Thymus (tissue), 11 donors: ENCODE results near the gene PCDHGA1. TPM values are rescaled to one million over a fixed set of nuclear protein-coding genes. Genes with fewer than 3 reads are reported as not detected.
"Not testable (repeated sequence)": the region's sequence is repeated elsewhere in the genome, so short reads cannot be mapped to it uniquely, and the experiment has no call there.

Experiments used
- DNase-seq, 9 donors: peaks; one replicate each; pipeline ENCODE4 v3.0.0-alpha.2; 2013; ENCODE audit warnings: low spot score in 9 of 9, low read depth in 6 of 9, missing footprints in 1 of 9
- H3K27ac ChIP-seq, 2 donors: one replicate each; pipeline ENCODE4 v1.5.1; 2013; ENCODE audit warnings: control low read depth in 1 of 2, low read depth in 1 of 2, low read length in 1 of 2, mild to moderate bottlenecking in 1 of 2, moderate library complexity in 1 of 2
- H3K27me3 ChIP-seq, 2 donors: one replicate each; pipeline ENCODE4 v1.5.1; 2013; ENCODE audit warnings: low read length in 1 of 2; ENCODE audit not compliant: control insufficient read depth in 2 of 2, insufficient read depth in 1 of 2
- H3K36me3 ChIP-seq, 2 donors: one replicate each; pipeline ENCODE4 v1.5.1; 2013; ENCODE audit warnings: low read length in 1 of 2, mild to moderate bottlenecking in 1 of 2, moderate library complexity in 1 of 2; ENCODE audit not compliant: control insufficient read depth in 2 of 2, insufficient read depth in 2 of 2
- H3K4me1 ChIP-seq, 2 donors: one replicate each; pipeline ENCODE4 v1.5.1; 2013; ENCODE audit warnings: low read length in 2 of 2; ENCODE audit not compliant: control insufficient read depth in 2 of 2, insufficient read depth in 2 of 2
- H3K4me3 ChIP-seq, 2 donors: one replicate each; pipeline ENCODE4 v1.5.1; 2013; ENCODE audit warnings: low read length in 2 of 2, control low read depth in 1 of 2, mild to moderate bottlenecking in 1 of 2
- H3K9me3 ChIP-seq, 2 donors: one replicate each; pipeline ENCODE4 v1.5.1; 2013; ENCODE audit warnings: low read length in 1 of 2, mild to moderate bottlenecking in 1 of 2; ENCODE audit not compliant: control insufficient read depth in 2 of 2, insufficient read depth in 1 of 2
- WGBS: extraction: QIAGEN DNeasy Blood & Tissue Kit; methylation state at CpG from one replicate; pipeline ENCODE4 v1.1.7; 2013; 5-methylcytosine and 5-hydroxymethylcytosine counted together
- polyA plus RNA-seq: library from polyadenylated mRNA; stranded (reverse); fragments of 200-250 nt; gene quantifications from one replicate; pipeline ENCODE4 v1.2.3, GENCODE V29; 2013
- total RNA-seq: library from RNA; stranded (reverse); fragments of 120-200 nt; gene quantifications from one replicate; pipeline ENCODE4 v1.2.4, GENCODE V29; 2013
- donor health status: healthy.

PCDHGA1 gene
- total and polyA plus RNA-seq, 2 donors, result 0.09 to 0.16 TPM

GRCh38 chr5:141413540-141414069, 83.3 kb downstream of the PCDHGA1 start:
- peaks cover 0 to 4% of the 10 kb centered on the region in 2 donors for H3K4me1 ChIP-seq
- H3K4me3 ChIP-seq, result peak overlapping the region; percentile 29 to 32
- 16% methylated on average over 25 of the region's 25 CpGs for WGBS
- no peak for DNase-seq
- peaks cover 50 to 94% of the 10 kb centered on the region in 2 donors for H3K27me3 ChIP-seq
- H3K9me3 ChIP-seq, result peaks cover 14 to 29% of the 10 kb centered on the region in 2 donors
- H3K36me3 ChIP-seq, result no peaks in the 10 kb centered on the region
- no peak overlapping the region for H3K27ac ChIP-seq

- H3K27me3 ChIP-seq, result peaks cover 52 to 94% of the 10 kb centered on the region in 2 donors
- H3K36me3 ChIP-seq, H3K27ac ChIP-seq, DNase-seq, H3K4me1 ChIP-seq, H3K4me3 ChIP-seq: not testable (repeated sequence)
- 33% methylated on average over 46 of the region's 46 CpGs for WGBS
- H3K9me3 ChIP-seq, result peaks cover 14 to 31% of the 10 kb centered on the region in 2 donors
Observed at GRCh38 chr5:141414548-141415274, 84.4 kb downstream of the PCDHGA1 start.

- Histone ChIP-seq H3K9me3 (peaks cover 12 to 27% of the 10 kb centered on the region in 2 donors), H3K27me3 (peaks cover 48 to 94% of the 10 kb centered on the region in 2 donors)
- H3K27ac ChIP-seq, DNase-seq, H3K36me3 ChIP-seq, H3K4me3 ChIP-seq, H3K4me1 ChIP-seq: not testable (repeated sequence)
- 28% methylated on average over 24 of the region's 24 CpGs for WGBS
Observed at GRCh38 chr5:141415275-141415618, 84.9 kb downstream of the PCDHGA1 start.

GRCh38 chr5:141417494-141418172, 87.3 kb downstream of the PCDHGA1 start, which contains the start of gene PCDHGB7:
TSS of gene PCDHGB7 (plus strand) at chr5:141417677. CDS start at chr5:141417860, 183 bp downstream.
- Histone ChIP-seq H3K4me1 (peaks cover 0 to 10% of the 10 kb centered on the region in 2 donors), H3K9me3 (peaks cover 18 to 37% of the 10 kb centered on the region in 2 donors), H3K4me3 (peak within 1 kb of the TSS; percentile 20 to 29), H3K27me3 (peaks cover 61 to 100% of the 10 kb centered on the region in 2 donors)
- H3K36me3 ChIP-seq, H3K27ac ChIP-seq: not testable (repeated sequence)
- peak in 6 of 9 donors; percentile 19 to 69 (median 34) for DNase-seq
- 6% methylated on average over 47 of the region's 47 CpGs for WGBS

GRCh38 chr5:141419074-141419880, 89.0 kb downstream of the PCDHGA1 start:
- H3K4me3 ChIP-seq, result no peak overlapping the region
- no peaks in the 10 kb centered on the region for H3K36me3 ChIP-seq
- peaks cover 56 to 96% of the 10 kb centered on the region in 2 donors for H3K27me3 ChIP-seq
- no peak overlapping the region for H3K27ac ChIP-seq
- no peak for DNase-seq
- WGBS, result 44% methylated on average over 74 of the region's 74 CpGs
- peaks cover 0 to 6% of the 10 kb centered on the region in 2 donors for H3K4me1 ChIP-seq
- H3K9me3 ChIP-seq, result peaks cover 19 to 36% of the 10 kb centered on the region in 2 donors

- Histone ChIP-seq H3K4me3 (peak within 1 kb of the TSS; percentile 43), H3K36me3 (no peaks in the 10 kb centered on the region), H3K27ac (no peak within 1 kb of the TSS), H3K9me3 (peaks cover 19 to 36% of the 10 kb centered on the region in 2 donors), H3K27me3 (peaks cover 48 to 88% of the 10 kb centered on the region in 2 donors), H3K4me1 (peaks cover 0 to 6% of the 10 kb centered on the region in 2 donors)
- peak in 5 of 9 donors; percentile 24 to 76 (median 48) for DNase-seq
- 8% methylated on average over 42 of the region's 42 CpGs for WGBS
Observed at GRCh38 chr5:141420855-141421488, 90.7 kb downstream of the PCDHGA1 start, which contains the start of gene PCDHGA11. TSS of gene PCDHGA11 (plus strand) at chr5:141421051. CDS start at chr5:141421228, 177 bp downstream.

- Histone ChIP-seq H3K27me3 (peaks cover 45 to 88% of the 10 kb centered on the region in 2 donors), H3K4me3 (peak overlapping the region; percentile 43), H3K9me3 (peaks cover 19 to 36% of the 10 kb centered on the region in 2 donors), H3K4me1 (peaks cover 0 to 6% of the 10 kb centered on the region in 2 donors), H3K27ac (no peak overlapping the region), H3K36me3 (no peaks in the 10 kb centered on the region)
- DNase-seq, result no peak
- WGBS, result 12% methylated on average over 13 of the region's 13 CpGs
Observed at GRCh38 chr5:141421489-141421855, 91.2 kb downstream of the PCDHGA1 start.

- H3K27me3 ChIP-seq, result peaks cover 39 to 88% of the 10 kb centered on the region in 2 donors
- no peak overlapping the region for H3K4me3 ChIP-seq
- peaks cover 0 to 6% of the 10 kb centered on the region in 2 donors for H3K4me1 ChIP-seq
- no peaks in the 10 kb centered on the region for H3K36me3 ChIP-seq
- no peak for DNase-seq
- peaks cover 22 to 42% of the 10 kb centered on the region in 2 donors for H3K9me3 ChIP-seq
- no peak overlapping the region for H3K27ac ChIP-seq
- WGBS, result 35% methylated on average over 42 of the region's 42 CpGs
Observed at GRCh38 chr5:141422742-141423291, 92.5 kb downstream of the PCDHGA1 start.
